DMS53 treated with DMSO at 0.1 percent for 48 hours (cell line): ENCODE data around the gene EGFL8.
"Not testable (repeated sequence)": the region's sequence is repeated elsewhere in the genome, so short reads cannot be mapped to it uniquely, and the experiment has no call there.

ENCODE experiments used
- DNase-seq: peaks from one replicate; lab custom pipeline; 2025; ENCODE audit not compliant: unreplicated experiment; lab: John Stamatoyannopoulos, UW

EGFL8 gene

GRCh38 chr6:32182555-32182981, 18.2 kb downstream of the EGFL8 start:
- DNase-seq, result no peak

- DNase-seq, result no peak
Observed at GRCh38 chr6:32183030-32183429, 18.6 kb downstream of the EGFL8 start.

GRCh38 chr6:32183483-32184083, 19.2 kb downstream of the EGFL8 start:
- DNase-seq, result no peak

DNA sequence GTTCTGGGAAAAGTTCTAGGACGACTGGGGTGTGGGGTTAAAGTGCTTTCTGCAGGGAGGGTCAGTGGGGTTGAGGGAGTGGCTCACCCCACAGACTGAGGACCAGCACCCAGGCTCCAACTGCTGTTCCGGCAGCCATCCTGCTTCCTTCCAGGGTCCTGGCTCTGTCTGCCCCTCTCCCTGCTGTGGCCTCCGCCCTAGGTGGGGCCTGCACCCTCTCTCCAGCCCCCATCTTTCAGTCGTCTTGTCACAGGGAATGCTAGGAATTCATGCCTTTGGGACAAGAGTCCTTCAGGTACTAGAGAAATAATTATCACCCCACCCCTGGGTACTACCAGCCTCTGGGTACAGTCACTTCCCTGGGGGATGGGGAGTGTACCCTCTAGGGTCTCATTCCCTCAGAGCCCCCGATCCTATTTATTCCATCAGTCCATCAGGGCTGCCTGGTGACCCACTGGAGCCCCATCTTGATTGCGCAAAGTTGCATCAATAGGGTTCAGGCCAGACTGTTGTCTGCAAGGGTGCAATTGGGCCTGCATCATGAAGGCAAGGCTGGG, 19.8 kb downstream of the EGFL8 start, which contains the start of gene AGER:
Gene AGER, minus strand, starts transcription at position 170 of the 557 bp plus-strand sequence. Its CDS starts 31 bp downstream, at position 139.
- no peak for DNase-seq

GRCh38 chr6:32185681-32186131, 21.3 kb downstream of the EGFL8 start:
- DNase-seq, result not testable (repeated sequence)

DNA sequence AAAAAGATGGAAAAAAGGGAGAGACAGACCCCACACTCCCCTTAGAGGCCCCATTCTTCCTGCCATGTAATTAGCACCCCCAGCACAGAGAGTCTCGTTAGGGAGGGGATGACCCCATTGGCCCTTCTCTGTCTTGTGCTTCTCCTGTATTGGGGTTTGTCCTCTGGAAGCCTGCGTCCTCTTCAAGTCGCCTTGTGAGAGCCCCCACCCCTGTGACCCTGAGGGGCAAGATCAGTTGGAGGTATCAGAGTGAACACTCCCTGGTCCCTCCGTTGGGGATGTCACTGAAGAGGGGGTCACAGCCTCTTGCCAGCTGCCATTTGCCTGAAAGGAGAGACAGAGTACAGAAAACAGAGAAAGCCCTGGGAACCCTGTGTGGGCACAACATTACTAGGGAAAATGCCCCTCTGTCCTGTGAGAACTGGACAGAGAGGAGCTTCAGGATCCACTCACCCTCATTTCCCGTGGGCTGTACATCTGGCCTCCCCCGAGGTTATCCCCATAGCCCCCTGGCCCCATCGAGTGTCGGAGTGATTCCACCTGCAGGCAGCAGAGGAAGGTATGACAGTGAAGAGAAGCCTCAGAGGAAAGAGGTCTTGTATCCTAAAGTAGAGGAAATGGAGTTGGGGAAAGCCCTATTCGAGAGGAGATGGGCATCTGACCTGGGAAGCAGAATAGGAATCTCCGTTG, 21.9 kb downstream of the EGFL8 start:
- DNase-seq, result not testable (repeated sequence)

- no peak for DNase-seq
Observed at GRCh38 chr6:32187009-32187709, 22.8 kb downstream of the EGFL8 start.

GRCh38 chr6:32187725-32188380, 23.5 kb downstream of the EGFL8 start:
- not testable (repeated sequence) for DNase-seq

- DNase-seq, result no peak
Observed at GRCh38 chr6:32188381-32189068, 24.1 kb downstream of the EGFL8 start.

- DNase-seq, result no peak
Observed at GRCh38 chr6:32189069-32189741, 24.8 kb downstream of the EGFL8 start.

DNA sequence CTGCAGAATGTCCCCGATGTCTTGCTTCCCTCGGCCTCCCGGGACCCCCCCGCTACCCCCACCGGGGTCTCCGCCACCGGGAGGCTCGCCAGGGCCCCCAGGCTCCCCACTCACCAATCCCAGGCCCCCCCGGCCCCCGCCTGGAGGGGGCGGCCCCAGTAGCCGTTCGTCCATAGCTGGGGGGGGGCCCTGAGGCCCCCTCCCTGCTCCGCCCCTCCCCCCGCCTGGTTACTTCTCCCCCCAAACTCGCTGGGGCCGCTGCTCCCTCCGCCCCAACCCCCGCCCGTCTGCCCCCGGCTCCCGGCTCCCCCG, 25.3 kb downstream of the EGFL8 start:
- no peak for DNase-seq

GRCh38 chr6:32190054-32190851, 25.9 kb downstream of the EGFL8 start, which contains the start of gene PBX2:
TSS of gene PBX2 (minus strand) at chr6:32190202. CDS start at chr6:32189915, 287 bp downstream.
- DNase-seq, result peak; percentile 41

- DNase-seq, result no peak
Observed at GRCh38 chr6:32190911-32191677, 26.7 kb downstream of the EGFL8 start.

GRCh38 chr6:32191696-32192607, 27.6 kb downstream of the EGFL8 start:
- no peak for DNase-seq

DNA sequence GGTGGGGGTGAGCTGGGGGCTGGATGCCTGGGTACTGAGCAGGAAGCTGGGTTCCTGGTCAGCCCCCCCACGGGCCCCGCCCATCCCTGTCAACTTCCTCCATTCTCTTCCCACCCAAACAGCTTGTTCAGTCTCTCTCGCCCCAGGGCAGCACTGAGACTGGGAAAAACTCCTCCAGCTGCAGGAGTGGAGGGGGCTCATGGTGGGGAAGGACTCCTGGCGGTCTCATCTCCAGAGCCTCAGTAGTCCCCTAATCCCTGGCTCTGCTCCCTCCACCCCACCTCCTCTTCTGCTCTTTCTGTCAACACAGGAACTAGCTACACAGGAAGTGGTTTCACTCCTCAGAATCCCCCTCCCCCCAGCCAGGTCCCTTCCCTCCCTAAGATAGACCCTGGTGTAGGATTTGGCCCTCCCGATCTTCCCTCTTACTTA, 28.2 kb downstream of the EGFL8 start, which contains the start of gene GPSM3:
Gene GPSM3, minus strand, starts transcription at position 36 of the 432 bp plus-strand sequence. CDS start 130 bp downstream, outside the sequence.
- DNase-seq, result no peak

DNA sequence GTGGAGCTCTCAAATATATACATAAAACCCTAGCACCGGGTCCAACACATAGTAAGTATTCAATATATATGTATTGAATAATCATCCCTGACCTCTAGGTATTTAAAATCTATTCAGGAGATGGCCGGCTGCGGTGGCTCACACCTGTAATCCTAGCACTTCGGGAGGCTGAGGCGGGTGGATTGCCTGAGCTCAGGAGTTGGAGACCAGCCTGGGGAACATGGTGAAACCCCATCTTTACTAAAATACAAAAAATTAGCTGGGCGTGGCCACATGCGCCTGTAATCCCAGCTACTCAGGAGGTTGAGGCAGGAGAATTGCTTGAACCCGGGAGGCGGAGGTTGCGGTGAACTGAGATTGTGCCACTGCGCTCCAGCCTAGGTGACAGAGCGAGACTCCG, 28.7 kb downstream of the EGFL8 start:
- not testable (repeated sequence) for DNase-seq

GRCh38 chr6:32194388-32194787, 30.0 kb downstream of the EGFL8 start:
- DNase-seq, result no peak
